ENCODE data around the gene AKAP1. TPM values are rescaled to one million over a fixed set of nuclear protein-coding genes. Genes with fewer than 3 reads are reported as not detected.

Gene AKAP1
- polyA plus RNA-seq, 1 donor from 2014 or later: 38.7 TPM

- TF ChIP-seq RAD21 (conservative IDR thresholded peaks at IDR 0.05) (no peak), POLR2AphosphoS5 (IDR thresholded peaks at IDR 0.05) (no peak), EZH2 (IDR thresholded peaks at IDR 0.05; ENCODE audit: borderline replicate concordance, insufficient read depth, low read length, poor library complexity, severe bottlenecking) (no peak), REST (IDR thresholded peaks at IDR 0.05; ENCODE audit: borderline replicate concordance) (no peak), TAF1 (IDR thresholded peaks at IDR 0.05; ENCODE audit: low read depth) (no peak), CTCF (IDR thresholded peaks at IDR 0.05; ENCODE audit: poor library complexity, severe bottlenecking) (no peak), EP300 (conservative IDR thresholded peaks at IDR 0.05; ENCODE audit: poor library complexity, severe bottlenecking) (no peak), MXI1 (conservative IDR thresholded peaks at IDR 0.05; ENCODE audit: poor library complexity, severe bottlenecking) (no peak), SMC3 (conservative IDR thresholded peaks at IDR 0.05; ENCODE audit: poor library complexity) (no peak)
- Histone ChIP-seq H3K36me3 (ENCODE audit: insufficient read depth, low read length) (no peaks in the 10 kb centered on the region), H3K79me2 (replicated peaks; ENCODE audit: insufficient read depth, low read length) (no peaks in the 10 kb centered on the region), H3F3A (ENCODE audit: insufficient read depth, low read length, poor library complexity, severe bottlenecking) (no peaks in the 10 kb centered on the region), H3K4me3 (ENCODE audit: low read length) (no peak overlapping the region), H3K9ac (ENCODE audit: low read length) (no peak overlapping the region), H3K9me3 (ENCODE audit: low read length) (no peaks in the 10 kb centered on the region), H4K20me1 (ENCODE audit: insufficient read depth) (no peaks in the 10 kb centered on the region), H2AFZ (ENCODE audit: low read depth, low read length) (no peak overlapping the region), H3K27me3 (ENCODE audit: insufficient read depth, low read depth, low read length) (no peaks in the 10 kb centered on the region), H3K27ac (ENCODE audit: low read length) (no peak overlapping the region), H3K4me2 (ENCODE audit: low read length) (no peak overlapping the region), H3K9me2 (ENCODE audit: insufficient read depth, low read length) (no peaks in the 10 kb centered on the region)
Measured at GRCh38 chr17:57078274-57078673, 6.8 kb upstream of the AKAP1 start.

GRCh38 chr17:57080718-57081117 is 4.3 kb upstream of the AKAP1 start:
- no peaks in the 10 kb centered on the region for H3K79me2 ChIP-seq (replicated peaks; ENCODE audit: insufficient read depth, low read length)
- H3K9me3 ChIP-seq (ENCODE audit: low read length): no peaks in the 10 kb centered on the region
- no peak overlapping the region for H3K4me2 ChIP-seq (ENCODE audit: low read length)
- H3K9me2 ChIP-seq (ENCODE audit: insufficient read depth, low read length): no peaks in the 10 kb centered on the region
- H3K36me3 ChIP-seq (ENCODE audit: insufficient read depth, low read length): no peaks in the 10 kb centered on the region
- no peaks in the 10 kb centered on the region for H4K20me1 ChIP-seq (ENCODE audit: insufficient read depth)
- TF ChIP-seq RAD21 (conservative IDR thresholded peaks at IDR 0.05) (no peak), SMC3 (conservative IDR thresholded peaks at IDR 0.05; ENCODE audit: poor library complexity) (no peak), POLR2AphosphoS5 (IDR thresholded peaks at IDR 0.05) (no peak), EP300 (conservative IDR thresholded peaks at IDR 0.05; ENCODE audit: poor library complexity, severe bottlenecking) (no peak), TAF1 (IDR thresholded peaks at IDR 0.05; ENCODE audit: low read depth) (no peak), REST (IDR thresholded peaks at IDR 0.05; ENCODE audit: borderline replicate concordance) (no peak), MXI1 (conservative IDR thresholded peaks at IDR 0.05; ENCODE audit: poor library complexity, severe bottlenecking) (no peak)
- no peaks in the 10 kb centered on the region for H3F3A ChIP-seq (ENCODE audit: insufficient read depth, low read length, poor library complexity, severe bottlenecking)
- H3K4me3 ChIP-seq (ENCODE audit: low read length): no peak overlapping the region
- H3K27ac ChIP-seq (ENCODE audit: low read length): no peak overlapping the region
- peaks cover under 1% of the 10 kb centered on the region for H3K27me3 ChIP-seq (ENCODE audit: insufficient read depth, low read depth, low read length)
- no peak overlapping the region for H2AFZ ChIP-seq (ENCODE audit: low read depth, low read length)
- no peak overlapping the region for H3K9ac ChIP-seq (ENCODE audit: low read length)
